Limb (tissue), 2 donors: ENCODE results near the gene LAMB4.
A peak's percentile ranks its signal among the peaks of the same experiment; 100 is the strongest.

Experiments
- DNase-seq, 2 donors: peaks; one replicate each; pipeline ENCODE4 v3.0.0-alpha.2; 2016; ENCODE audit errors: extremely low spot score in 2 of 2

Gene LAMB4

GRCh38 chr7:108112683-108113082 is 17.5 kb downstream of the LAMB4 start:
- no peak for DNase-seq

GRCh38 chr7:108109221-108109908 is 20.8 kb downstream of the LAMB4 start:
- no peak for DNase-seq

DNA sequence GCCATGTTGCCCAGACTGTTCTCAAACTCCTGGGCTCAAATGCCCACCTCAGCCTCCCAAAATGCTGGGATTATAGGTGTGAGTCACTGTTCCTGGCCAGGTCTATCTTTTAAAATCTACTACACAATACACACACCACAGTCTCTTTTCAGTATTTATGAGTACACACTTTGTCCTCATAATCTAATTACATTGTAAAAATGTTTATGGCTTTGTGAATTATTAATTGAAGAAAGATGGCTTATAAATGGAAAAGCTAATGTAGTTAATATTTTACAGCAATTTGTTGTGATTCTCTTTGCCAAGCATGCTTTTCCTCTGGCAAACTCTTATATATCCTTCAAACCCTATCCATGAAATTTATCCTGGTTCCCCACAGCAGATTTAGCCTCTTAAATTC is 22.0 kb downstream of the LAMB4 start:
- no peak for DNase-seq

DNA sequence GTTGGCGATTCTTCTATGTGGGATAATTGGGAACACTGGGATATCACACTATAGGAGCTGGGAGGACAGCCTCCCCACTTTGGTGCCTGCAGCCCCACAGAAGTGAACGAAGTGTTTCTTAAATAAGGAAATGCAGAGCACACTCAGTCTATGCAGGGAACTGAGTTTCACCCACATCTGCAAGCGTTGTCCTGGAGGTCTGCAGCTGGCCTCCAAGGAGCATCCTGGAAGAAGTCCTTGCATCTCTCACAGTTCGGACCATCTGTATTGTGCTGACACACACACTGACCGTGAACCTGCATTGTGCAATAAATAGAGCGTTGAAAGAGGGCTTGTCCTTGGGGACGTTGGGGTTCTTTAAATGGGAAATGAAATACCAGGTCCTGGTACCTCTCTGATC is 25.8 kb downstream of the LAMB4 start:
- DNase-seq, result no peak

GRCh38 chr7:108103558-108104298 is 26.4 kb downstream of the LAMB4 start:
- no peak for DNase-seq

DNA sequence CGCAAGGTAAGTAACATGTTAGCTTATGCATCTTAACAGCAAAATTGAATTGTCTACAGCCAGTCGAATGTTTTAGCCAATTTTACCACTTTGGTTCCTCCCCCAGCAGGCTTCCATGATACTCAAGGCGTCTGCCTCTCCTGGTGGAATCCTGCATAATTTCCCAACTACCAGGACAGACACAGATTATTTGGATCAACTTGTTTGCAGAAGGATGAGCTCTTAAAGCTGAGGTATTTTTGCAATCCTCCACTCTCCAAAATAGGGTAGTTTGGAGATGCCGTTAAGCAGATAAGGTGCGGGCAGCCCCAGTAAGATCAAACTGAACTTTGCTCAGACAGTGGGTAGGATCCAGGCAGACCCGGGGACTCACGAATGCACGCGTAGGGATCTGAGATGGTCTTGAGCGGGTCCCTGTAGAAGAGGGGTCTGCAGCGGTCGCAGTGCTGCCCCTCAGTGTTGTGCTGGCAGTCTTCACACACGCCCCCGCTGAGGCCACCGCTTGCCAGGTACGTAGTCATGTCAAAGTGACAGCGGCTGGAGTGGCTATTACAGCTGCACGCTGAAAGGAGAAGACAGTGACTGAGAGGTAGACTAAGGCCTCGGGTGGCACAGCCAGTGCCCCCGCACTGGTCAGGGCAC is 27.4 kb downstream of the LAMB4 start:
- DNase-seq, result no peak

- no peak for DNase-seq
Measured at GRCh38 chr7:108101759-108102158, 28.4 kb downstream of the LAMB4 start.

GRCh38 chr7:108099713-108100112 is 30.4 kb downstream of the LAMB4 start:
- no peak for DNase-seq

DNA sequence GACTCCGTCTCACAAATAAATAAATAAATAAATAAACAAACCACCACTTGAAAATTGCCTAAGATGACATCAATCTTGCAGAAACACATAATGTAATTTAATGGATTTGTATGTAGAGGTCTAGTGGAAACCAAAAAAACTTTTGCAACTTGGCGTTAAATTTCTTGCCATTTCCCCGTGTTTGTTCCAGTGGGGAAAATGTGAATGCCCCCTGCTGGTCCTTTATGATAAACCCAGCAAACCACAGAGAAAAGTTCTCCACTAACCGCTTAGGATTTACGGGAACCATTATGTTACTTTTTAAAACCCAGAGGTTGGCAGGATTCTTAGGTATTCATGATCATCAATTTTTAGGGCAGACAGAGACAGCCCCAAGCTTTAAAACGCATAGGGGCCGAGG is 32.5 kb downstream of the LAMB4 start:
- DNase-seq, result no peak

DNA sequence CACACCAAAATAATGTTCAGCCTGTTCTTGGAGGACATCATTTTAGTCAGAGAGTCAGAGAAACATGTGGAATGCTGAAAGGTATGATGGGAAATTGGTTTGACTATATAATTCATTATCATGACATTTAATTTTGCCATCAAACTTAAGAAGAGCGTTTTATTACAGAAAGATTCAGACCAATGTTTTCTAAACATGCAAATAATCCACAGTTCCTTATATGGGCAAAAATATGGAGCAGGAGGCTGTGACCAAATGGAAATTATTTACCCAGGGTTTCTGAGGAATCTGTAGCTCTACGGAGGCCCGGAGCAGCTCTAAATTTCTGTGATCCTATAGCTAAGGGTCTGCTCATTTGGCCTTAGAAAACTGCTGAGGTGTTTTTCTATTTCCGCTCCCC is 33.2 kb downstream of the LAMB4 start:
- no peak for DNase-seq

DNA sequence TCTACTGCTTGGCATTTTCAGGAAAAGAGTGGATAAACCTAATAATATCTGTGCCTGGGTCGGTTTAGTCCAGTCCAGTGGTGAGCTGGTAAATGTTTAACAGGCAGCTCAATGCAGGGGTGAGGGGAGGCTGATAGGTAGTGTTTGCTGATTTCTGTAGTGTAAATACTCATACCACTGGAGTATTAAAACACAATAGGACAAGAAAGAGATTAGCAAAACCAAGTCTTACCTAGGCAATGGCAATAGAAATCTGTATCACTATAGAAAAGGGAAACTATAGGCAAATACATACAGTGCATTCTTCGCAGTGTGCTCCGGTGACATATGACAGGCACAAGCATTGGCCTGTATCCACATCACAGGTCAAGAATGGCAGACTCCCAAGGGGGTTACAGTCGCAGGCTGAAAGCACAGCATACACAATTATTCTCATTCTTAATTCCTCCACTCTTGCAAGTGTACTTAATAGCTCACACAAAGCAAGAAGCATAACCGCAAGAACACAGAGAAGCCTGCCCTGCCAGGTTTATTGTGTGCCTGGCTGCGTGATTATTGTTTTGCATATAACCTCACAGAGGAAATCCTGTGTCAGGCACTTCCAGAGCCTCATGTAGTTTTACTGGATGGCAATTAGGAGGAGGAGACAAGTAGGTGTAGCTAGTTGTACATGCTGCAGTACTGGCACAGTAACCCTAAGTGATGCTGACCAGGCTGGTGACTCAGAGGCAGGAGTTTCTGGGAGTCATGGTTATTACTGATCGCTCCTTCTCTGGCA is 35.0 kb downstream of the LAMB4 start:
- DNase-seq, result peak in 1 of 2 donors; percentile 21

GRCh38 chr7:108094346-108094745 is 35.8 kb downstream of the LAMB4 start:
- peak in 1 of 2 donors; percentile 49 for DNase-seq

DNA sequence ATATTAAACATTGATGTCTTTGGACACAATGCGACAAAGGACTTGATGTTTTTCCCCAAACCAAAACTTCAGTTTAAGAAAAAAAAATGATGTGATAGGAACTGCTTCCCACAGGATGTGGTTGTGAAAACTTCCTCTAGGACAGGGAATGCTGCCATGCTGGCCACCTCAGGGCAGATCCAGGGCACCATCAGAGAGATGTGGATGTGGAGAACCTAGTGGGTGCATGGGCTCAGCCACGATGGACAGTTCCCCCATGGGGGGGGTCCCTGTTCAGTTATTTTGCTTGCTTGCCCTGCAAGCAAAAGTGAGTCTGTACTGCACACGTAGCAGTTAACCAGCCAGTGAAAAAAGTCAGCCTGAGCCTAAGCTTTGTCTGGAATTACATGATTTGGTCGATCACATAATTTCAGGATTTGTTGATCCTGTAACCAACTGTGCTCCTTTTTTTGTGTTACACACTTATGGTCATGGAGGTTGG is 36.3 kb downstream of the LAMB4 start:
- DNase-seq, result no peak

GRCh38 chr7:108093341-108093740 is 36.8 kb downstream of the LAMB4 start:
- DNase-seq, result no peak

- DNase-seq, result no peak
Measured at GRCh38 chr7:108091461-108091831, 38.7 kb downstream of the LAMB4 start.

GRCh38 chr7:108090791-108091460 is 39.2 kb downstream of the LAMB4 start:
- DNase-seq, result no peak

GRCh38 chr7:108089381-108089780 is 40.8 kb downstream of the LAMB4 start:
- DNase-seq, result no peak

DNA sequence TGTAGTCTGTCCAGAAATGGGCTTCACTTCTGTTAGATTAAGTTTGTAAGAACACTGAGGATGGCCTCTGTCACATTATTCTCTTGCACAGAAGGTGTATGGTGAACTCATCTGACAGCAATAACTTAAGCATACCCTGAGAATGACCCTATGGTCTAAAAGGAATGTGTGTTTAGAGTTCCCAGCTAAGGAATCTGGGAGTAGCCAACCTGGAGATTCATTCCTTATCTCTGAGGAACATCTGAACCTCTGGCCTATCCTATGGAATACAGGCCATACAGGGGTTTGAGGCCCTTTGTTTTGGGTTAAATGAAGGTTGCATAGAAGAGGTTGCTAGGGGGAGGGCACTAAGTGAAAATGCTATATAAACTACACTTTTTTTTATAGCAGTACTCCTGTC is 41.4 kb downstream of the LAMB4 start:
- DNase-seq, result no peak

DNA sequence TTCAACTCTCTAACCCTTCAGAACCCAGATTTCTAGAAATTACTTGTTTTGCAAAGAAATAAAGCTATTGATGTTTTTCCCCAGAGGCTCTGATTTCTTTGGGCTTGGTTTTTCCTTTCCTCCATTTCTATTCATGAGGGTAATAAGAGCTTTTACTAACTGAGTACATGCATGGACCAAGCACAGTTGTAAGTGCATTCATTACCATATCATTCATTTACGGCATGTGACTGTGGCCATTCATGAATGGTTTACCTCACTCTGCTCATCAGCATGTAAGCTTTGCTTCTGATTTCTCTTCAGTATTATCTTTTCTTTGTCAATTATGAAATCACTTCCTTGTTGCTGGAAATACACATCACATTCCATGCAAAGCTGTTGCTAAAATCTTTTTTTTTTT is 42.4 kb downstream of the LAMB4 start:
- DNase-seq, result no peak

DNA sequence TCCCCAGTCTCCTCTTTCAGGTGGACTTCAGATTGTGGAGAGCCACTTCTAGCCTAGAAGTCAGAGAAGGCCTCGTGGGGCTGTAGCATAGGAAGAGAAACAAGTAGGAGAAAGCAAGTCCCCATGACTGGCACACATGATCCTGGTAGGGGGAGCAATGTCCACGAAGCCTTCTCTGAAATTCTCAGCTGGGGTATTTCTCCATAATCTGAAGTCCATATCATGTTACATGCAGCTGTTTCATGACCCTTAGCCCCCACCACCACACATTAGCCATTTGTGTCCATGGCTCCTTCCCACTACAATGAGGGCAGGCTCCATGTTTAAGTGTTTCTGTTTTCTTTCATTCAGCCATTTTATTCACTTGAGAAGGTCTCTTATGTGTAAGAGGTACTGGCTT is 43.2 kb downstream of the LAMB4 start:
- DNase-seq, result no peak

GRCh38 chr7:108086546-108086945 is 43.6 kb downstream of the LAMB4 start:
- no peak for DNase-seq
